Osteoblast (primary cell): Measurements from ENCODE around the gene MBP. TPM values are rescaled to one million over a fixed set of nuclear protein-coding genes. Genes with fewer than 3 reads are reported as not detected.

Source experiments
- DNase-seq: peaks from one replicate; pipeline ENCODE4 v3.0.0; 2011; ENCODE audit warnings: low spot score, mixed read lengths; ENCODE audit not compliant: insufficient read length; ENCODE audit errors: missing footprints
- H2AFZ ChIP-seq: 2 replicates; pipeline ENCODE4 v1.6.0; 2011; ENCODE audit warnings: mild to moderate bottlenecking, low read length
- H3K27ac ChIP-seq: 2 replicates; pipeline ENCODE4 v1.5.1; 2011; ENCODE audit warnings: mild to moderate bottlenecking, low read depth, low read length, moderate library complexity
- H3K27me3 ChIP-seq: 2 replicates; pipeline ENCODE4 v1.6.0; 2012; ENCODE audit warnings: mild to moderate bottlenecking, control low read depth, inconsistent platforms, low read length, moderate library complexity; ENCODE audit not compliant: insufficient read depth
- H3K36me3 ChIP-seq: 2 replicates; pipeline ENCODE4 v1.5.1; 2011; ENCODE audit warnings: mild to moderate bottlenecking, low read length, control low read depth, moderate library complexity; ENCODE audit not compliant: insufficient read depth
- H3K4me1 ChIP-seq: 2 replicates; pipeline ENCODE4 v1.5.1; 2011; ENCODE audit warnings: mild to moderate bottlenecking, low read length, control low read depth, moderate library complexity; ENCODE audit not compliant: insufficient read depth
- H3K4me2 ChIP-seq: 2 replicates; pipeline ENCODE4 v1.6.0; 2011; ENCODE audit warnings: mild to moderate bottlenecking, low read length; ENCODE audit not compliant: insufficient read depth
- H3K4me3 ChIP-seq: fragments of 200-600 bp; sonication (generic); 3 replicates; pipeline ENCODE4 v1.5.1; 2012; ENCODE audit warnings: mild to moderate bottlenecking, low read length, inconsistent platforms; ENCODE audit not compliant: insufficient read depth
- H3K79me2 ChIP-seq: 2 replicates; pipeline ENCODE4 v1.6.0; 2012; ENCODE audit warnings: mild to moderate bottlenecking, low read length, control low read depth, inconsistent platforms; ENCODE audit not compliant: insufficient read depth
- H3K9me3 ChIP-seq: 2 replicates; pipeline ENCODE4 v1.5.1; 2011; ENCODE audit warnings: low read depth, low read length, control low read depth
- H4K20me1 ChIP-seq: 2 replicates; pipeline ENCODE4 v1.6.0; 2012; ENCODE audit warnings: mild to moderate bottlenecking, low read length, control low read depth; ENCODE audit not compliant: insufficient read depth
- CTCF ChIP-seq: IDR thresholded peaks from 2 replicates; pipeline ENCODE4 v1.5.1; 2011; ENCODE audit warnings: mild to moderate bottlenecking, low read depth, low read length, moderate library complexity; ENCODE audit errors: extremely low read depth
- total RNA-seq: library from RNA; depleted of rRNA; stranded (reverse); fragments of >200 nt; gene quantifications from 2 replicates; pipeline ENCODE4 v1.2.3, GENCODE V29; 2012

Gene MBP
- total RNA-seq, 1 donor: 2.2 TPM

- no peak for DNase-seq
- H3K4me3 ChIP-seq: no peak overlapping the region
- H3K27ac ChIP-seq: no peak overlapping the region
- H3K79me2 ChIP-seq: no peaks in the 10 kb centered on the region
- no peaks in the 10 kb centered on the region for H3K36me3 ChIP-seq
- peaks cover 59% of the 10 kb centered on the region for H3K4me1 ChIP-seq
- no peak overlapping the region for H2AFZ ChIP-seq
- H3K27me3 ChIP-seq: no peaks in the 10 kb centered on the region
- TF ChIP-seq CTCF: no peak
- H3K9me3 ChIP-seq: no peaks in the 10 kb centered on the region
- H3K4me2 ChIP-seq: no peak overlapping the region
- H4K20me1 ChIP-seq: no peaks in the 10 kb centered on the region
Observed at GRCh38 chr18:77105680-77106079, 26.9 kb downstream of the MBP start.

- Histone ChIP-seq H3K36me3 (no peaks in the 10 kb centered on the region), H2AFZ (peak overlapping the region; percentile 15), H3K9me3 (no peaks in the 10 kb centered on the region), H3K79me2 (no peaks in the 10 kb centered on the region), H3K27ac (no peak overlapping the region), H3K4me3 (no peak overlapping the region), H3K4me2 (no peak overlapping the region), H4K20me1 (no peaks in the 10 kb centered on the region), H3K27me3 (no peaks in the 10 kb centered on the region), H3K4me1 (peaks cover 61% of the 10 kb centered on the region)
- TF ChIP-seq CTCF: no peak
- DNase-seq: no peak
Observed at GRCh38 chr18:77105028-77105427, 27.6 kb downstream of the MBP start.

GRCh38 chr18:77103991-77104531 lies 28.5 kb downstream of the MBP start:
- no peak for DNase-seq

More at GRCh38 chr18:77103991-77104531, 28.5 kb downstream of the MBP start:
- no peaks in the 10 kb centered on the region for H4K20me1 ChIP-seq
- no peaks in the 10 kb centered on the region for H3K36me3 ChIP-seq
- no peaks in the 10 kb centered on the region for H3K9me3 ChIP-seq
- no peak overlapping the region for H3K4me3 ChIP-seq
- H3K79me2 ChIP-seq: no peaks in the 10 kb centered on the region
- H3K27ac ChIP-seq: peak overlapping the region; percentile 98
- TF ChIP-seq CTCF: no peak
- peak overlapping the region; percentile 3 for H2AFZ ChIP-seq
- H3K4me2 ChIP-seq: no peak overlapping the region
- H3K4me1 ChIP-seq: peaks cover 61% of the 10 kb centered on the region
- no peaks in the 10 kb centered on the region for H3K27me3 ChIP-seq
